ENCODE measurements around the gene GNAT1. TPM values are rescaled to one million over a fixed set of nuclear protein-coding genes. Genes with fewer than 3 reads are reported as not detected.

GNAT1 gene
- total RNA-seq, 8 experiments from 2014 or later = 0.27 to 0.66 (median 0.34) TPM; not detected in 4

- no peak overlapping the region for H3K4me3 ChIP-seq
- 63 to 100% methylated on average over 1 to 4 of the region's 15 CpGs; no CpG with 5 or more reads in 8 of the 10 experiments for WGBS, 10 experiments
- in situ Hi-C loops (cut with MboI; ENCODE audit: low pct_unique_long_range_greater_than_20kb in 2 of 9, low sequenced_read_pairs in 9 of 9, unreplicated experiment in 9 of 9) = no loop called here
- H3K27ac ChIP-seq = no peak overlapping the region
- peak in 3 of 8 experiments; percentile 13 to 18 (median 16) for ATAC-seq (replicated peaks in 6 of 8)
- H3K4me1 ChIP-seq (replicated peaks in 1 of 2) = peaks cover 20 to 21% of the 10 kb centered on the region in 2 donors
These were observed 25.4 kb upstream of the GNAT1 start for GRCh38 chr3:50165910-50166538.

DNA sequence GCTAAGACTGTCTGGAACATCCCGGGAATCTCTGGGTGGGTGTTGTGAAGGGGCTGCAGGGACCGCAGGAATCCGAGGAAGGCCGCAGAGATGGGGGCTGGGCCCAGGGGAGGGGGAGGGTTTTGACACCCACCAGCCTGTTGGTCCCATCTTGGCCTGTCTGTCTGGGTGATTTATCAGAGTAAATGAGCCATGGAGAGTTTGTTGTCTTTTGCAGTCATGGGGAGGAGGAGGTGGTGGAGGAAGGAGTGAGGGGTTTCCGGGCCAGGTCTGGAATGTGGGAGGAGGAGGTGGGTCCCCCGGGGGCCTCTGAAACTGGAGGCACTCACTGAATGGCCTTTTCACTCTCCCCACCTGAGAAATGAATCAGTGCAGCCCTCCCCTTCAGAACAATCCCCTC is 24.8 kb upstream of the GNAT1 start:
- in situ Hi-C loops (cut with MboI; ENCODE audit: low pct_unique_long_range_greater_than_20kb in 2 of 9, low sequenced_read_pairs in 9 of 9, unreplicated experiment in 9 of 9) = no loop called here
- Histone ChIP-seq H3K4me3 (no peak overlapping the region), H3K4me1 (replicated peaks in 1 of 2) (peaks cover 20 to 21% of the 10 kb centered on the region in 2 donors), H3K27ac (no peak overlapping the region)
- ATAC-seq (replicated peaks in 6 of 8) = peak in 3 of 8 experiments; percentile 2 to 16 (median 10)
- 0 to 44% (median 20%) methylated on average over 1 to 3 of the region's 6 CpGs; no CpG with 5 or more reads in 7 of the 10 experiments for WGBS, 10 experiments

DNA sequence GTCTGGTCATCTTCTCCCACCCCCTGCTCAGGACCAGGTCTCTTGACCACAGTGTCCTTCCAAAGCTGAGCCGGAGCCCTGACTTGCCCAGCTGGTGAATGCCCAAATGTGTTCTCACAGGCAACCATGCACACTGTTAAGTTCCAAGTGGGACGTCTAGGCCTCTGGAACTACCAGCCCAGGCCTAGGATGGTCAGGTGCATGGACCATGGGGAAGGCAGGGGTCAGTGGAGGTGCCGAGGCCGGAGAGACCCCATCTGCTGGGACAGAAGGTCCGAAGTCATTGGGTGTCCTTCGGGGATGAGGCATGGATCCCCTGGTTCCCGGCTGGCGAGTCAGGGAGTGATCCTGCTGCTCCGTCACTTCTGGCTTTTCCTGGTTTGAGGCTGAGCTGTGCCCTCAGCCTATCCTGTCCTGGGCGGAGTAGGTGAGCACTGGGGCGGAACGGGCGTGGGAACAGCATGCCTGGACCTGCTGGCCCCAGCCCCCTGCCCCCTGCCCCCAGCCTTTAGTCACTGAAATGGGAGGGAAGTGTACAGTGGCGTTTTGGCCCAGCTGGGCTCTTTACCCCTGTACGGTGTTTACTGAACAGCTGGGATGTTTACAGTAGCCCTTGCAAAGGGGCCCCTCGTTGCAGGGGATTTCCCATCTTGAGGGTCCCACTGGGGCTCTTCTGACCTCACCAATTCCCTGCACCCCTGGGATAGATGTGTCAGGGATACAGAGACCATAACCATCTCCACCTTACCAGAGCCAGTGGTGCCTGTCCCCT is 24.2 kb upstream of the GNAT1 start:
- Histone ChIP-seq H3K27ac (no peak overlapping the region), H3K4me1 (replicated peaks in 1 of 2) (peaks cover 20 to 21% of the 10 kb centered on the region in 2 donors), H3K4me3 (no peak overlapping the region)
- peak in 4 of 8 experiments; percentile 25 to 46 (median 32) for ATAC-seq (replicated peaks in 6 of 8)
- 20 to 100% (median 78%) methylated on average over 1 to 7 of the region's 16 CpGs; no CpG with 5 or more reads in 4 of the 10 experiments for WGBS, 10 experiments
- in situ Hi-C loops (cut with MboI; ENCODE audit: low pct_unique_long_range_greater_than_20kb in 2 of 9, low sequenced_read_pairs in 9 of 9, unreplicated experiment in 9 of 9) = no loop called here

DNA sequence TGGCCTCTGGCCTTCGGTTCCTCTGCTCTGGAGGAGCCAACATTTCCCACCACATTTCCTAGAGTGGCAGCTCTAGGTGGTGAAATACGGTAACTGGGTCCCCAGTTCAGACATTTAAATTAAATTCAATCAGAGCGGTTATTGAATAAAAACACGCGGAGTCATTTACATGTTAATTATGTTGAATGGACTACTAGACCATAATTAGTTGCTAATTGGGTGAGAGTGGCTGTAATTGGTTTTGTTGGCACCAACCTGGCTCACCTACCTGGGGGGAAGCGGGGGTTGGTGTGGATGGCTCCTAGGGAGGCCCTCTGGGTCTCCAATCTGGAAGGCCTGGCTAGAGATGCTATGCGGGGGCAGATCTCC is 23.6 kb upstream of the GNAT1 start:
- peaks cover 20 to 21% of the 10 kb centered on the region in 2 donors for H3K4me1 ChIP-seq (replicated peaks in 1 of 2)
- 0 to 100% (median 70%) methylated on average over 1 to 4 of the region's 7 CpGs; no CpG with 5 or more reads in 2 of the 10 experiments for WGBS, 10 experiments
- in situ Hi-C loops (cut with MboI; ENCODE audit: low pct_unique_long_range_greater_than_20kb in 2 of 9, low sequenced_read_pairs in 9 of 9, unreplicated experiment in 9 of 9) = no loop called here
- no peak overlapping the region for H3K4me3 ChIP-seq
- H3K27ac ChIP-seq = no peak overlapping the region
- no peak for ATAC-seq (replicated peaks in 6 of 8)

DNA sequence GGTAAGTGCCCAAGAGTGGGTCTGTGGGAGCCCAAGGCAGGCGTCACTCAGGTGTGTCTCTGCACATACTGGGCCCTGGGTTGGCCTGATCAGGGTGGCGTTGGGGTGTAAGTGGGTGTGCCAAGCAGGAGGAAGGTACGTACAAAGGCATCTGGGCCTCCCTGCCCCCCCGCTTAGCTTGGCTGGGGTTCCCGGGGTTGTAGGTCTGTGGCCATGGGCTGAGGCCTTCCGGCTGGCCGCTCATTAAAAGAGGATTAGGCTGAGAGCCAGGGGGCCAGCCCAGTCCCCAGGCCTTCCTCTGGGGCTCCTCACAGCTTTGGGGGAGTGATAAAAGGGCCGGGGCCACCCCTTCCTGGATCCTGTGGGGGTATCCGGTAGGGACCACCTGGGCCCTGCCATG is 23.0 kb upstream of the GNAT1 start:
- in situ Hi-C loops (cut with MboI; ENCODE audit: low pct_unique_long_range_greater_than_20kb in 2 of 9, low sequenced_read_pairs in 9 of 9, unreplicated experiment in 9 of 9) = no loop called here
- 80 to 100% (median 87%) methylated on average over 1 to 8 of the region's 9 CpGs; no CpG with 5 or more reads in 7 of the 10 experiments for WGBS, 10 experiments
- ATAC-seq (replicated peaks in 6 of 8) = no peak
- Histone ChIP-seq H3K4me1 (replicated peaks in 1 of 2) (peaks cover 20 to 21% of the 10 kb centered on the region in 2 donors), H3K27ac (no peak overlapping the region), H3K4me3 (no peak overlapping the region)

DNA sequence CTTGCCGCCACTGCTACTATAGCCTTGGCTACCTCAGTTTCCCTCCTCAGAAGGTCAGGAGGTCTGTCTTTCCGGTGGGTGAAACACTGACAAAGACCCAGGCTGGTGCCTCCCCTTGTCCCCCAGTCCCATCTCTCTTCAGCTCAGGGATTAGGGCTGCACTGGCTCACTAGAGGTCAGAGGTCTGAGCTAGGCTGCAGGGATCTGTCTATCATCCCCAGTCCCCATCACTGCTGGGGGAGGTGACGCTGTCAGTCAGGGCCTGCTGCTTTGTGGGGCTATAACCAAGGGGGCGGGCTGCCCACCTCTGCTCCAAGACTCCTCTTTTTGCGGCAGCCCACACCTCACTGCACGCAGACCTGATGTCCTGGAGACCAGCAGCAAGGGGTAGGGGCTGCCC is 22.6 kb upstream of the GNAT1 start:
- no peak overlapping the region for H3K27ac ChIP-seq
- H3K4me3 ChIP-seq = no peak overlapping the region
- no peak for ATAC-seq (replicated peaks in 6 of 8)
- H3K4me1 ChIP-seq (replicated peaks in 1 of 2) = peaks cover 20 to 21% of the 10 kb centered on the region in 2 donors
- 100% methylated on average over 1 to 2 of the region's 6 CpGs; no CpG with 5 or more reads in 8 of the 10 experiments for WGBS, 10 experiments
- in situ Hi-C loops (cut with MboI; ENCODE audit: low pct_unique_long_range_greater_than_20kb in 2 of 9, low sequenced_read_pairs in 9 of 9, unreplicated experiment in 9 of 9) = no loop called here

- ATAC-seq (replicated peaks in 6 of 8) = no peak
- no peak overlapping the region for H3K4me3 ChIP-seq
- H3K4me1 ChIP-seq (replicated peaks in 1 of 2) = peaks cover 20 to 21% of the 10 kb centered on the region in 2 donors
- 41 to 89% (median 71%) methylated on average over 1 to 6 of the region's 11 CpGs; no CpG with 5 or more reads in 6 of the 10 experiments for WGBS, 10 experiments
- no peak overlapping the region for H3K27ac ChIP-seq
- in situ Hi-C loops (cut with MboI; ENCODE audit: low pct_unique_long_range_greater_than_20kb in 2 of 9, low sequenced_read_pairs in 9 of 9, unreplicated experiment in 9 of 9) = no loop called here
These were observed 22.1 kb upstream of the GNAT1 start for GRCh38 chr3:50169232-50169832.

- Histone ChIP-seq H3K4me1 (replicated peaks in 1 of 2) (peaks cover 20 to 21% of the 10 kb centered on the region in 2 donors), H3K27ac (no peak overlapping the region), H3K4me3 (no peak overlapping the region)
- in situ Hi-C loops (cut with MboI; ENCODE audit: low pct_unique_long_range_greater_than_20kb in 2 of 9, low sequenced_read_pairs in 9 of 9, unreplicated experiment in 9 of 9) = no loop called here
- no peak for ATAC-seq (replicated peaks in 6 of 8)
- WGBS, 10 experiments = no CpG with 5 or more reads among the region's 1 CpG
These were observed 21.6 kb upstream of the GNAT1 start for GRCh38 chr3:50169858-50170257.

GRCh38 chr3:50170689-50171088 is 20.7 kb upstream of the GNAT1 start:
- H3K4me1 ChIP-seq (replicated peaks in 1 of 2) = peaks cover 16 to 20% of the 10 kb centered on the region in 2 donors
- peak in 2 of 8 experiments; percentile 27 to 38 for ATAC-seq (replicated peaks in 6 of 8)
- 83 to 100% methylated on average over 1 to 2 of the region's 10 CpGs; no CpG with 5 or more reads in 8 of the 10 experiments for WGBS, 10 experiments
- no peak overlapping the region for H3K27ac ChIP-seq
- H3K4me3 ChIP-seq = no peak overlapping the region
- in situ Hi-C loops (cut with MboI; ENCODE audit: low pct_unique_long_range_greater_than_20kb in 2 of 9, low sequenced_read_pairs in 9 of 9, unreplicated experiment in 9 of 9) = no loop called here

- Histone ChIP-seq H3K4me3 (no peak overlapping the region), H3K4me1 (replicated peaks in 1 of 2) (peaks cover 6 to 10% of the 10 kb centered on the region in 2 donors), H3K27ac (no peak overlapping the region)
- ATAC-seq (replicated peaks in 6 of 8) = peak in 1 of 8 experiments; percentile 27
- WGBS, 10 experiments = 93 to 100% (median 93%) methylated on average over 3 to 5 of the region's 21 CpGs; no CpG with 5 or more reads in 7 of the 10 experiments
- in situ Hi-C loops (cut with MboI; ENCODE audit: low pct_unique_long_range_greater_than_20kb in 2 of 9, low sequenced_read_pairs in 9 of 9, unreplicated experiment in 9 of 9) = no loop called here
These were observed 19.7 kb upstream of the GNAT1 start for GRCh38 chr3:50171540-50172301.

- in situ Hi-C loops (cut with MboI; ENCODE audit: low pct_unique_long_range_greater_than_20kb in 2 of 9, low sequenced_read_pairs in 9 of 9, unreplicated experiment in 9 of 9) = no loop called here
- WGBS, 10 experiments = 57 to 100% (median 81%) methylated on average over 1 to 4 of the region's 8 CpGs; no CpG with 5 or more reads in 6 of the 10 experiments
- ATAC-seq (replicated peaks in 6 of 8) = peak in 1 of 8 experiments; percentile 8
- Histone ChIP-seq H3K4me1 (replicated peaks in 1 of 2) (no peaks in the 10 kb centered on the region), H3K4me3 (no peak overlapping the region), H3K27ac (no peak overlapping the region)
These were observed 18.7 kb upstream of the GNAT1 start for GRCh38 chr3:50172626-50173220.

Data from motor neuron (in vitro differentiated cells).